ENCODE results near the gene FRMD5.

The FRMD5 gene

GRCh38 chr15:44215594-44215993 is 20.5 kb upstream of the FRMD5 start:
- no peaks in the 10 kb centered on the region for H3K4me1 ChIP-seq (ENCODE audit: control insufficient read depth, low read length)
- TF ChIP-seq EZH2phosphoT487 (IDR thresholded peaks at IDR 0.05; ENCODE audit: borderline replicate concordance, low read length) (no peak), CTCF (IDR thresholded peaks at IDR 0.05; ENCODE audit: low read depth, low read length, poor library complexity, severe bottlenecking) (no peak)
- H3K36me3 ChIP-seq (ENCODE audit: control insufficient read depth, low read length): no peaks in the 10 kb centered on the region

GRCh38 chr15:44208956-44209355 is 13.9 kb upstream of the FRMD5 start:
- H3K27me3 ChIP-seq (ENCODE audit: control insufficient read depth, low read length): peaks cover 5% of the 10 kb centered on the region; the same call in 1 of the 2 replicates
- H3K4me3 ChIP-seq (ENCODE audit: low read length): no peak overlapping the region
- no peaks in the 10 kb centered on the region for H3K79me2 ChIP-seq (ENCODE audit: control insufficient read depth, low read length)
- H3K27ac ChIP-seq (ENCODE audit: low read depth, low read length): no peak overlapping the region
- H4K20me1 ChIP-seq (ENCODE audit: control insufficient read depth, insufficient read depth, low read depth, low read length): no peaks in the 10 kb centered on the region
- no peaks in the 10 kb centered on the region for H3K36me3 ChIP-seq (ENCODE audit: control insufficient read depth, low read length)
- no peak overlapping the region for H3K4me2 ChIP-seq (ENCODE audit: low read length)
- no peaks in the 10 kb centered on the region for H3K9me2 ChIP-seq (replicated peaks; ENCODE audit: control insufficient read depth, low read length)
- H3F3A ChIP-seq (ENCODE audit: control insufficient read depth, insufficient read depth): no peaks in the 10 kb centered on the region
- TF ChIP-seq CTCF (IDR thresholded peaks at IDR 0.05; ENCODE audit: low read depth, low read length, poor library complexity, severe bottlenecking): no peak
- TF ChIP-seq EZH2phosphoT487 (IDR thresholded peaks at IDR 0.05; ENCODE audit: borderline replicate concordance, low read length): no peak
- no peaks in the 10 kb centered on the region for H3K4me1 ChIP-seq (ENCODE audit: control insufficient read depth, low read length)
- no peaks in the 10 kb centered on the region for H3K9me3 ChIP-seq (ENCODE audit: control insufficient read depth, insufficient read depth, low read length)

More at GRCh38 chr15:44215594-44215993, 20.5 kb upstream of the FRMD5 start:
- Histone ChIP-seq H3K27me3 (ENCODE audit: control insufficient read depth, low read length) (peaks cover 15% of the 10 kb centered on the region), H3K9me2 (replicated peaks; ENCODE audit: control insufficient read depth, low read length) (no peaks in the 10 kb centered on the region), H4K20me1 (ENCODE audit: control insufficient read depth, insufficient read depth, low read depth, low read length) (no peaks in the 10 kb centered on the region), H3F3A (ENCODE audit: control insufficient read depth, insufficient read depth) (no peaks in the 10 kb centered on the region), H3K4me2 (ENCODE audit: low read length) (no peak overlapping the region), H3K9me3 (ENCODE audit: control insufficient read depth, insufficient read depth, low read length) (no peaks in the 10 kb centered on the region), H3K79me2 (ENCODE audit: control insufficient read depth, low read length) (no peaks in the 10 kb centered on the region), H3K4me3 (ENCODE audit: low read length) (no peak overlapping the region), H3K27ac (ENCODE audit: low read depth, low read length) (no peak overlapping the region)

GRCh38 chr15:44207643-44208042 is 12.6 kb upstream of the FRMD5 start:
- Histone ChIP-seq H3K79me2 (ENCODE audit: control insufficient read depth, low read length) (no peaks in the 10 kb centered on the region), H3K9me3 (ENCODE audit: control insufficient read depth, insufficient read depth, low read length) (no peaks in the 10 kb centered on the region), H4K20me1 (ENCODE audit: control insufficient read depth, insufficient read depth, low read depth, low read length) (no peaks in the 10 kb centered on the region), H3K27me3 (ENCODE audit: control insufficient read depth, low read length) (peaks cover 4% of the 10 kb centered on the region; the same call in 1 of the 2 replicates), H3K36me3 (ENCODE audit: control insufficient read depth, low read length) (no peaks in the 10 kb centered on the region), H3F3A (ENCODE audit: control insufficient read depth, insufficient read depth) (no peaks in the 10 kb centered on the region), H3K4me2 (ENCODE audit: low read length) (no peak overlapping the region), H3K9me2 (replicated peaks; ENCODE audit: control insufficient read depth, low read length) (no peaks in the 10 kb centered on the region), H3K4me3 (ENCODE audit: low read length) (no peak overlapping the region), H3K4me1 (ENCODE audit: control insufficient read depth, low read length) (no peaks in the 10 kb centered on the region), H3K27ac (ENCODE audit: low read depth, low read length) (no peak overlapping the region)
- no peak for TF ChIP-seq CTCF (IDR thresholded peaks at IDR 0.05; ENCODE audit: low read depth, low read length, poor library complexity, severe bottlenecking)
- TF ChIP-seq EZH2phosphoT487 (IDR thresholded peaks at IDR 0.05; ENCODE audit: borderline replicate concordance, low read length): no peak
